Measurements from ENCODE around the gene SPTLC3.

DNA sequence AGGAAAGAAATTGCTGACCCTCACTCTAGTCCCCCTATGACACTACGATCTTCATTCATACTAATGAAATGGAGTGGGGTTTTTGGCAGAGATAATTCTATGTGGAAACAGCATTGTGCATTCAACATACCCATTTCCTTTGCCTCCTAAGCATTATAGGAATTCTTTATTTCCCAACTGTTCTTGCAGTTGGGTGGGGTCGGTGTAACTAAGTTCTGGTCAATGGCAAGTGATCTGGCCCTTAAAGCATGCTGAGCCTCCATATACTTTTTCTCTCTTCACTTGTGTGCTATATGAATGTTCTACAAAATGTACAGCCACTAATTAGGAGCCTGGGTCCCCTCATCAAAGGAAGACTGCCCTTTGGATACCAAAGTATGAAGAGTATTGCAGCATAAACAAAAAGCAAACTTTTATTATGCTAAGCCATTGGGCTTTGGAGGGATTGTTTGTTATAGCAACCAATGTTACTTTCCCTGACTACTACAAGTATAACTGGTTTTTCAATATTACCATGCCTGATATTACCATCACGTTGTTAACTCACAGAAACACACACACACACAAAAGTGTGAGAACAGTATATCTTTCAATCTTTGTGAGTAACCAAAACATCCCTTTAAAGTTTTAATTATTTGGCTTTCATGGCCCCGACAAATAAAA lies 203.3 kb downstream of the SPTLC3 start:
- TF ChIP-seq, protein P1, sequence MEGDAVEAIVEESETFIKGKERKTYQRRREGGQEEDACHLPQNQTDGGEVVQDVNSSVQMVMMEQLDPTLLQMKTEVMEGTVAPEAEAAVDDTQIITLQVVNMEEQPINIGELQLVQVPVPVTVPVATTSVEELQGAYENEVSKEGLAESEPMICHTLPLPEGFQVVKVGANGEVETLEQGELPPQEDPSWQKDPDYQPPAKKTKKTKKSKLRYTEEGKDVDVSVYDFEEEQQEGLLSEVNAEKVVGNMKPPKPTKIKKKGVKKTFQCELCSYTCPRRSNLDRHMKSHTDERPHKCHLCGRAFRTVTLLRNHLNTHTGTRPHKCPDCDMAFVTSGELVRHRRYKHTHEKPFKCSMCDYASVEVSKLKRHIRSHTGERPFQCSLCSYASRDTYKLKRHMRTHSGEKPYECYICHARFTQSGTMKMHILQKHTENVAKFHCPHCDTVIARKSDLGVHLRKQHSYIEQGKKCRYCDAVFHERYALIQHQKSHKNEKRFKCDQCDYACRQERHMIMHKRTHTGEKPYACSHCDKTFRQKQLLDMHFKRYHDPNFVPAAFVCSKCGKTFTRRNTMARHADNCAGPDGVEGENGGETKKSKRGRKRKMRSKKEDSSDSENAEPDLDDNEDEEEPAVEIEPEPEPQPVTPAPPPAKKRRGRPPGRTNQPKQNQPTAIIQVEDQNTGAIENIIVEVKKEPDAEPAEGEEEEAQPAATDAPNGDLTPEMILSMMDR (IDR thresholded peaks at IDR 0.05; ENCODE audit: low read depth, low read length) = no peak
- no peak for TF ChIP-seq EZH2phosphoT487 (IDR thresholded peaks at IDR 0.05; ENCODE audit: low read depth)

Measured in OCI-LY3 (cell line).